GM12878 (cell line): ENCODE measurements around the gene BMPR1B.
"Not testable (repeated sequence)": the region's sequence is repeated elsewhere in the genome, so short reads cannot be mapped to it uniquely, and the experiment has no call there.

Experiments used
- EGR1 ChIP-seq, 2 experiments: IDR thresholded peaks; 1 replicate in 1 of 2; 2 replicates in 1 of 2; pipeline ENCODE4 v1.6.1; 2011 to 2012; ENCODE audit warnings: low read depth in 2 of 2, low read length in 2 of 2, borderline replicate concordance in 1 of 2, mild to moderate bottlenecking in 1 of 2, moderate library complexity in 1 of 2
- EP300 ChIP-seq, 2 experiments: fragments of 150-350 bp in 1 of 2; IDR thresholded peaks; 2 replicates each; pipeline ENCODE4 v1.6.1; 2011 to 2012; ENCODE audit warnings: low read depth in 2 of 2, low read length in 2 of 2, borderline replicate concordance in 1 of 2, improper control_type of control experiment in 1 of 2, inconsistent platforms in 1 of 2; ENCODE audit not compliant: control insufficient read depth in 1 of 2
- MEF2A ChIP-seq: IDR thresholded peaks from 2 replicates; pipeline ENCODE4 v1.6.1; 2011; ENCODE audit warnings: low read depth, mild to moderate bottlenecking, low read length, moderate library complexity; ENCODE audit not compliant: insufficient read depth
- NFIC ChIP-seq: IDR thresholded peaks from 2 replicates; pipeline ENCODE4 v1.6.1; 2012; ENCODE audit warnings: low read depth, mild to moderate bottlenecking, inconsistent platforms, low read length, moderate library complexity
- NFXL1 ChIP-seq: fragments of 450-650 bp; IDR thresholded peaks from 2 replicates; pipeline ENCODE4 v1.6.1; 2017; ENCODE audit warnings: antibody characterized with exemption, mild to moderate bottlenecking, borderline replicate concordance
- NR2C2 ChIP-seq: IDR thresholded peaks from 2 replicates; pipeline ENCODE4 v1.6.1; 2011; ENCODE audit warnings: borderline replicate concordance, low read depth; ENCODE audit not compliant: control insufficient read depth, insufficient read length
- RAD21 ChIP-seq: IDR thresholded peaks from 2 replicates; pipeline ENCODE4 v1.6.1; 2011; ENCODE audit warnings: mild to moderate bottlenecking, low read depth, low read length, moderate library complexity; ENCODE audit not compliant: insufficient read depth
- TF ChIP-seq, protein P1 (sequence below), 3 experiments: IDR thresholded peaks in 2 of 3; conservative IDR thresholded peaks in 1 of 3; 2 replicates each; pipeline ENCODE4 v1.5.1; 2011; ENCODE audit warnings: low read depth in 3 of 3, low read length in 3 of 3, mild to moderate bottlenecking in 3 of 3, control low read depth in 2 of 3, moderate library complexity in 2 of 3, inconsistent platforms in 1 of 3, mixed read lengths in 1 of 3; ENCODE audit not compliant: control insufficient read depth in 2 of 3, insufficient read depth in 1 of 3; ENCODE audit errors: extremely low read depth in 1 of 3
- TF ChIP-seq, protein P2 (sequence below): IDR thresholded peaks from 2 replicates; pipeline ENCODE4 v1.6.1; 2012; ENCODE audit warnings: low read depth, low read length, improper control_type of control experiment
- TF ChIP-seq, protein P3 (sequence below): fragments of 450-650 bp; formaldehyde crosslinking; IDR thresholded peaks from 2 replicates; pipeline ENCODE4 v1.4.0; 2020; ENCODE audit warnings: mild to moderate bottlenecking, moderate library complexity

DNA sequence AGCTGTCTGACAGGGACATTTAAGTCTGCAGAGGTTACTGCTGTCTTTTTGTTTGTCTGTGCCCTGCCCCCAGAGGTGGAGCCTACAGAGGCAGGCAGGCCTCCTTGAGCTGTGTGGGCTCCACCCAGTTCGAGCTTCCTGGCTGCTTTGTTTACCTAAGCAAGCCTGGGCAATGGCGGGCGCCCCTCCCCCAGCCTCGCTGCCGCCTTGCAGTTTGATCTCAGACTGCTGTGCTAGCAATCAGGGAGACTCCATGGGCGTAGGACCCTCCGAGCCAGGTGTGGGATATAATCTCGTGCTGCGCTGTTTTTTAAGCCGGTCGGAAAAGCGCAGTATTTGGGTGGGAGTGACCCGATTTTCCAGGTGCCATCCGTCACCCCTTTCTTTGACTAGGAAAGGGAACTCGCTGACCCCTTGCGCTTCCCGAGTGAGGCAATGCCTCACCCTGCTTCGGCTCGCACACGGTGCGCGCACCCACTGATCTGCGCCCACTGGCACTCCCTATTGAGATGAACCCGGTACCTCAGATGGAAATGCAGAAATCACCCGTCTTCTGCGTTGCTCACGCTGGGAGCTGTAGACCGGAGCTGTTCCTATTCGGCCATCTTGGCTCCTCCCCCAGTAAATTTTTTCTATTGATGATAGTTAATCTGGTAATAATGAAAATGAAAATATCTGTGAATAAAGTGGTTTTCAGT, 83.6 kb downstream of the BMPR1B start:
- not testable (repeated sequence) for TF ChIP-seq MEF2A; NR2C2; EP300 (IDR thresholded peaks at IDR 0.05; ENCODE audit: borderline replicate concordance in 1 of 2, control insufficient read depth in 1 of 2, low read depth in 2 of 2, low read length in 2 of 2); NFXL1; NFIC; RAD21; EGR1 (IDR thresholded peaks at IDR 0.05; ENCODE audit: borderline replicate concordance in 1 of 2, low read depth in 2 of 2, low read length in 2 of 2)
- TF ChIP-seq, protein P1, sequence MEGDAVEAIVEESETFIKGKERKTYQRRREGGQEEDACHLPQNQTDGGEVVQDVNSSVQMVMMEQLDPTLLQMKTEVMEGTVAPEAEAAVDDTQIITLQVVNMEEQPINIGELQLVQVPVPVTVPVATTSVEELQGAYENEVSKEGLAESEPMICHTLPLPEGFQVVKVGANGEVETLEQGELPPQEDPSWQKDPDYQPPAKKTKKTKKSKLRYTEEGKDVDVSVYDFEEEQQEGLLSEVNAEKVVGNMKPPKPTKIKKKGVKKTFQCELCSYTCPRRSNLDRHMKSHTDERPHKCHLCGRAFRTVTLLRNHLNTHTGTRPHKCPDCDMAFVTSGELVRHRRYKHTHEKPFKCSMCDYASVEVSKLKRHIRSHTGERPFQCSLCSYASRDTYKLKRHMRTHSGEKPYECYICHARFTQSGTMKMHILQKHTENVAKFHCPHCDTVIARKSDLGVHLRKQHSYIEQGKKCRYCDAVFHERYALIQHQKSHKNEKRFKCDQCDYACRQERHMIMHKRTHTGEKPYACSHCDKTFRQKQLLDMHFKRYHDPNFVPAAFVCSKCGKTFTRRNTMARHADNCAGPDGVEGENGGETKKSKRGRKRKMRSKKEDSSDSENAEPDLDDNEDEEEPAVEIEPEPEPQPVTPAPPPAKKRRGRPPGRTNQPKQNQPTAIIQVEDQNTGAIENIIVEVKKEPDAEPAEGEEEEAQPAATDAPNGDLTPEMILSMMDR (IDR thresholded peaks at IDR 0.05 in 2 of 3, conservative IDR thresholded peaks at IDR 0.05 in 1 of 3; ENCODE audit: control insufficient read depth in 2 of 3, extremely low read depth in 1 of 3, insufficient read depth in 1 of 3, low read depth in 3 of 3, low read length in 3 of 3), result not testable (repeated sequence)
- TF ChIP-seq, protein P2, sequence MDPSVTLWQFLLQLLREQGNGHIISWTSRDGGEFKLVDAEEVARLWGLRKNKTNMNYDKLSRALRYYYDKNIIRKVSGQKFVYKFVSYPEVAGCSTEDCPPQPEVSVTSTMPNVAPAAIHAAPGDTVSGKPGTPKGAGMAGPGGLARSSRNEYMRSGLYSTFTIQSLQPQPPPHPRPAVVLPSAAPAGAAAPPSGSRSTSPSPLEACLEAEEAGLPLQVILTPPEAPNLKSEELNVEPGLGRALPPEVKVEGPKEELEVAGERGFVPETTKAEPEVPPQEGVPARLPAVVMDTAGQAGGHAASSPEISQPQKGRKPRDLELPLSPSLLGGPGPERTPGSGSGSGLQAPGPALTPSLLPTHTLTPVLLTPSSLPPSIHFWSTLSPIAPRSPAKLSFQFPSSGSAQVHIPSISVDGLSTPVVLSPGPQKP, result not testable (repeated sequence)
- TF ChIP-seq, protein P3, sequence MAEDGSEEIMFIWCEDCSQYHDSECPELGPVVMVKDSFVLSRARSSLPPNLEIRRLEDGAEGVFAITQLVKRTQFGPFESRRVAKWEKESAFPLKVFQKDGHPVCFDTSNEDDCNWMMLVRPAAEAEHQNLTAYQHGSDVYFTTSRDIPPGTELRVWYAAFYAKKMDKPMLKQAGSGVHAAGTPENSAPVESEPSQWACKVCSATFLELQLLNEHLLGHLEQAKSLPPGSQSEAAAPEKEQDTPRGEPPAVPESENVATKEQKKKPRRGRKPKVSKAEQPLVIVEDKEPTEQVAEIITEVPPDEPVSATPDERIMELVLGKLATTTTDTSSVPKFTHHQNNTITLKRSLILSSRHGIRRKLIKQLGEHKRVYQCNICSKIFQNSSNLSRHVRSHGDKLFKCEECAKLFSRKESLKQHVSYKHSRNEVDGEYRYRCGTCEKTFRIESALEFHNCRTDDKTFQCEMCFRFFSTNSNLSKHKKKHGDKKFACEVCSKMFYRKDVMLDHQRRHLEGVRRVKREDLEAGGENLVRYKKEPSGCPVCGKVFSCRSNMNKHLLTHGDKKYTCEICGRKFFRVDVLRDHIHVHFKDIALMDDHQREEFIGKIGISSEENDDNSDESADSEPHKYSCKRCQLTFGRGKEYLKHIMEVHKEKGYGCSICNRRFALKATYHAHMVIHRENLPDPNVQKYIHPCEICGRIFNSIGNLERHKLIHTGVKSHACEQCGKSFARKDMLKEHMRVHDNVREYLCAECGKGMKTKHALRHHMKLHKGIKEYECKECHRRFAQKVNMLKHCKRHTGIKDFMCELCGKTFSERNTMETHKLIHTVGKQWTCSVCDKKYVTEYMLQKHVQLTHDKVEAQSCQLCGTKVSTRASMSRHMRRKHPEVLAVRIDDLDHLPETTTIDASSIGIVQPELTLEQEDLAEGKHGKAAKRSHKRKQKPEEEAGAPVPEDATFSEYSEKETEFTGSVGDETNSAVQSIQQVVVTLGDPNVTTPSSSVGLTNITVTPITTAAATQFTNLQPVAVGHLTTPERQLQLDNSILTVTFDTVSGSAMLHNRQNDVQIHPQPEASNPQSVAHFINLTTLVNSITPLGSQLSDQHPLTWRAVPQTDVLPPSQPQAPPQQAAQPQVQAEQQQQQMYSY (CRISPR knock-in tag), result not testable (repeated sequence)
